CD4-positive, CD25-positive, alpha-beta regulatory T cell (primary cell): ENCODE data around the gene AKR1C8. TPM values are rescaled to one million over a fixed set of nuclear protein-coding genes. Genes with fewer than 3 reads are reported as not detected.

ENCODE experiments used
- ATAC-seq, 2 donors: fragments of 150-1000 bp; cut with Tn5 transposase; one replicate each; pipeline ENCODE4 v1.10.0; 2021; ENCODE audit warnings: low read depth in 2 of 2, moderate number of reproducible peaks in 2 of 2, moderate library complexity in 1 of 2
- DNase-seq, 3 donors: peaks; one replicate each; pipeline versions ENCODE4 v3.0.0 to v3.0.0-alpha.2; 2012 to 2022; ENCODE audit warnings: mixed read lengths in 1 of 3
- H3K27ac ChIP-seq: one replicate; pipeline ENCODE4 v1.7.0; 2013; ENCODE audit warnings: mild to moderate bottlenecking, low read length; ENCODE audit not compliant: insufficient read depth, poor library complexity, severe bottlenecking
- H3K27me3 ChIP-seq: one replicate; pipeline ENCODE4 v1.7.0; 2013; ENCODE audit warnings: low read length; ENCODE audit not compliant: control insufficient read depth, insufficient read depth
- H3K36me3 ChIP-seq: one replicate; pipeline ENCODE4 v1.7.0; 2013; ENCODE audit warnings: mild to moderate bottlenecking, low read length, moderate library complexity; ENCODE audit not compliant: control insufficient read depth, insufficient read depth
- H3K4me1 ChIP-seq: 2 replicates; pipeline ENCODE4 v1.7.0; 2013; ENCODE audit warnings: mild to moderate bottlenecking, low read length; ENCODE audit not compliant: insufficient read depth, control insufficient read depth, poor library complexity, severe bottlenecking
- H3K4me3 ChIP-seq: one replicate; pipeline ENCODE4 v1.7.0; 2013; ENCODE audit warnings: low read depth, mild to moderate bottlenecking, low read length, moderate library complexity
- H3K9me3 ChIP-seq, 2 experiments: 1 replicate in 1 of 2; 2 replicates in 1 of 2; pipeline ENCODE4 v1.7.0; 2013; ENCODE audit warnings: low read length in 2 of 2, mild to moderate bottlenecking in 1 of 2, moderate library complexity in 1 of 2; ENCODE audit not compliant: control insufficient read depth in 2 of 2
- H3K27ac Mint-ChIP-seq, 3 donors: one replicate each; pipeline ENCODE4 v1.8.0; 2020 to 2022; ENCODE audit warnings: mild to moderate bottlenecking in 3 of 3, mixed read lengths in 3 of 3, moderate library complexity in 2 of 3
- H3K27me3 Mint-ChIP-seq: one replicate; pipeline ENCODE4 v1.8.0; 2022; ENCODE audit warnings: mild to moderate bottlenecking, mixed read lengths
- H3K36me3 Mint-ChIP-seq: one replicate; pipeline ENCODE4 v1.8.0; 2020; ENCODE audit warnings: mixed read lengths
- H3K4me1 Mint-ChIP-seq, 4 donors: one replicate each; pipeline ENCODE4 v1.8.0; 2020 to 2022; ENCODE audit warnings: mixed read lengths in 4 of 4, mild to moderate bottlenecking in 1 of 4
- H3K4me3 Mint-ChIP-seq, 4 donors: one replicate each; pipeline ENCODE4 v1.8.0; 2020 to 2022; ENCODE audit warnings: mild to moderate bottlenecking in 4 of 4, mixed read lengths in 4 of 4, moderate library complexity in 3 of 4
- H3K9me3 Mint-ChIP-seq, 7 donors: one replicate each; pipeline ENCODE4 v1.8.0; 2020 to 2022; ENCODE audit warnings: mixed read lengths in 7 of 7, mild to moderate bottlenecking in 3 of 7, moderate library complexity in 2 of 7
- polyA plus RNA-seq, 4 donors: library from polyadenylated mRNA; unstranded; fragments of 300-500 nt; fragmentation: Illumina TruSeq; gene quantifications; one replicate each; pipeline ENCODE4 v1.2.3, GENCODE V29; 2021
- total RNA-seq: library from RNA; stranded (reverse); gene quantifications from one replicate; pipeline ENCODE4 v1.2.3, GENCODE V29; 2022

Gene AKR1C8
- total and polyA plus RNA-seq, 5 donors from 2014 or later: 0.52 to 3.2 (median 0.67) TPM; not detected in 2

GRCh38 chr10:5107860-5108526, 77.0 kb downstream of the AKR1C8 start:
- Mint-ChIP-seq H3K27ac (no peak overlapping the region), H3K4me3 (no peak overlapping the region), H3K27me3 (no peaks in the 10 kb centered on the region), H3K36me3 (peaks cover 11% of the 10 kb centered on the region), H3K4me1 (no peaks in the 10 kb centered on the region), H3K9me3 (peaks cover 0 to 5% (median 0%) of the 10 kb centered on the region in 7 donors)
- ATAC-seq (no peak), DNase-seq (no peak)
- Histone ChIP-seq H3K4me1 (no peaks in the 10 kb centered on the region), H3K36me3 (peaks cover 4% of the 10 kb centered on the region), H3K27ac (no peak overlapping the region), H3K9me3 (no peaks in the 10 kb centered on the region), H3K4me3 (no peak overlapping the region), H3K27me3 (no peaks in the 10 kb centered on the region)

- Histone ChIP-seq H3K4me1 (no peaks in the 10 kb centered on the region), H3K27ac (no peak overlapping the region), H3K36me3 (peaks cover 4% of the 10 kb centered on the region), H3K4me3 (no peak overlapping the region), H3K27me3 (no peaks in the 10 kb centered on the region), H3K9me3 (no peaks in the 10 kb centered on the region)
- H3K4me3 Mint-ChIP-seq: no peak overlapping the region
- peaks cover 11% of the 10 kb centered on the region for H3K36me3 Mint-ChIP-seq
- no peaks in the 10 kb centered on the region for H3K27me3 Mint-ChIP-seq
- ATAC-seq (no peak), DNase-seq (no peak)
- H3K27ac Mint-ChIP-seq: no peak overlapping the region
- H3K4me1 Mint-ChIP-seq: no peaks in the 10 kb centered on the region
- peaks cover 0 to 5% (median 0%) of the 10 kb centered on the region in 7 donors for H3K9me3 Mint-ChIP-seq
Measured at GRCh38 chr10:5106553-5106952, 78.4 kb downstream of the AKR1C8 start.

GRCh38 chr10:5105626-5106025, 79.3 kb downstream of the AKR1C8 start:
- no peak overlapping the region for H3K4me3 Mint-ChIP-seq
- no peaks in the 10 kb centered on the region for H3K4me1 Mint-ChIP-seq
- Histone ChIP-seq H3K27me3 (no peaks in the 10 kb centered on the region), H3K27ac (no peak overlapping the region), H3K9me3 (no peaks in the 10 kb centered on the region), H3K36me3 (peaks cover 4% of the 10 kb centered on the region), H3K4me1 (no peaks in the 10 kb centered on the region), H3K4me3 (no peak overlapping the region)
- peaks cover 11% of the 10 kb centered on the region for H3K36me3 Mint-ChIP-seq
- H3K27me3 Mint-ChIP-seq: no peaks in the 10 kb centered on the region
- peaks cover 0 to 3% (median 0%) of the 10 kb centered on the region in 7 donors for H3K9me3 Mint-ChIP-seq
- H3K27ac Mint-ChIP-seq: no peak overlapping the region
- DNase-seq (no peak), ATAC-seq (no peak)

Other genes starting within 250 kb of the AKR1C8 start
- gene AKR1C1, start 221.7 kb downstream of the AKR1C8 start, total RNA-seq: 1.4 TPM
- 1 to 10 TPM in 1 of 4 donors, under 1 TPM in 2, not detected in 1; 0.14 to 1.5 (median 0.29) TPM for gene AKR1C1, start 221.7 kb downstream of the AKR1C8 start, polyA plus RNA-seq
- not detected for gene AKR1C2, start 181.3 kb downstream of the AKR1C8 start, total RNA-seq
- gene AKR1C2, start 181.3 kb downstream of the AKR1C8 start, polyA plus RNA-seq: not detected
- gene AKR1C3, start 90.7 kb downstream of the AKR1C8 start, total RNA-seq: 7.4 TPM
- gene AKR1C3, start 90.7 kb downstream of the AKR1C8 start, polyA plus RNA-seq: 10 to 100 TPM in 3 of 4 donors, 1 to 10 TPM in 1; 8.9 to 49.6 (median 14.2) TPM
- gene AKR1C4, start 11.7 kb upstream of the AKR1C8 start, total RNA-seq: not detected
- not detected for gene AKR1C4, start 11.7 kb upstream of the AKR1C8 start, polyA plus RNA-seq
- not detected for gene UCN3, start 179.8 kb upstream of the AKR1C8 start, total RNA-seq
- not detected for gene UCN3, start 179.8 kb upstream of the AKR1C8 start, polyA plus RNA-seq
- gene TUBAL3, start 219.7 kb upstream of the AKR1C8 start, total RNA-seq: not detected
- under 1 TPM in 1 of 4 donors, not detected in 3; 0.31 TPM for gene TUBAL3, start 219.7 kb upstream of the AKR1C8 start, polyA plus RNA-seq
- gene NET1, start 227.4 kb upstream of the AKR1C8 start, total RNA-seq: 27.7 TPM
- gene NET1, start 227.4 kb upstream of the AKR1C8 start, polyA plus RNA-seq: 10 to 100 TPM; 11.3 to 15.4 (median 14.0) TPM